ENCODE data around the gene SEZ6.
A peak's percentile ranks its signal among the peaks of the same experiment; 100 is the strongest.

SEZ6 gene

GRCh38 chr17:28910534-28910933 is 95.3 kb downstream of the SEZ6 start:
- CTCF ChIA-PET, result interaction anchor here (0.6 to 4.5 kb wide), 14 partner anchors 8 to 401 kb away, joined by 3 to 22 read pairs (median 4); partner anchors contain the start of genes DHRS13, FLOT2 and NEK8
- POLR2A ChIA-PET, result interaction anchor here (1.5 kb wide), 1 partner anchor 184 kb away, joined by 4 read pairs; no protein-coding TSS in a partner anchor

GRCh38 chr17:28908640-28909167 is 97.1 kb downstream of the SEZ6 start:
- H3K4me1 ChIP-seq (ENCODE audit: control insufficient read depth, insufficient read depth, low read length), result no peaks in the 10 kb centered on the region
- peaks cover 48 to 84% of the 10 kb centered on the region in 2 experiments for H3K36me3 ChIP-seq (ENCODE audit: control insufficient read depth in 2 of 2, insufficient read depth in 1 of 2, low read length in 2 of 2)
- CTCF ChIA-PET, result interaction anchor here (0.5 to 18.6 kb wide), 11 partner anchors 7 to 224 kb away, joined by 3 to 142 read pairs (median 5); partner anchors contain the start of genes FLOT2 and TLCD1
- peak; percentile 70; the same call in 1 of the 2 replicates for TF ChIP-seq GFI1B (tag by site-specific recombination; IDR thresholded peaks at IDR 0.05)
- TF ChIP-seq ZNF558 (tag by site-specific recombination; IDR thresholded peaks at IDR 0.05), result no peak
- no peak for TF ChIP-seq ZNF140 (tag by site-specific recombination; IDR thresholded peaks at IDR 0.05)
- TF ChIP-seq ZNF600 (tag by site-specific recombination; IDR thresholded peaks at IDR 0.05), result peak; percentile 82
- TF ChIP-seq ZFHX2 (tag by site-specific recombination; conservative IDR thresholded peaks at IDR 0.05), result 0 out of 2 replicates have a peak, but pooled peaks have one; percentile 22
- TF ChIP-seq ZNF394 (tag by site-specific recombination; IDR thresholded peaks at IDR 0.05; ENCODE audit: borderline replicate concordance), result no peak
- POLR2A ChIA-PET, result interaction anchor here (0.5 to 0.9 kb wide), 3 partner anchors 86 to 182 kb away, joined by 3 to 7 read pairs (median 4); no protein-coding TSS in a partner anchor
- H3K27ac ChIP-seq (ENCODE audit: extremely low read depth, low read depth, low read length), result no peak overlapping the region
- H3K9me3 ChIP-seq (ENCODE audit: control insufficient read depth, insufficient read depth, low read depth, low read length), result no peaks in the 10 kb centered on the region
- no peak overlapping the region for H3K4me3 ChIP-seq (ENCODE audit: low read depth, low read length)

More at GRCh38 chr17:28910534-28910933, 95.3 kb downstream of the SEZ6 start:
- TF ChIP-seq PRDM10 (tag by site-specific recombination; IDR thresholded peaks at IDR 0.05) (peak; percentile 87), ZNF146 (tag by site-specific recombination; IDR thresholded peaks at IDR 0.05) (no peak), ZBTB49 (tag by site-specific recombination; IDR thresholded peaks at IDR 0.05; ENCODE audit: low read depth) (no peak)
- Histone ChIP-seq H3K9me3 (ENCODE audit: control insufficient read depth, insufficient read depth, low read depth, low read length) (no peaks in the 10 kb centered on the region), H3K4me3 (ENCODE audit: low read depth, low read length) (no peak overlapping the region), H3K4me1 (ENCODE audit: control insufficient read depth, insufficient read depth, low read length) (no peaks in the 10 kb centered on the region), H3K36me3 (ENCODE audit: control insufficient read depth in 2 of 2, insufficient read depth in 1 of 2, low read length in 2 of 2) (peaks cover 66 to 97% of the 10 kb centered on the region in 2 experiments), H3K27ac (ENCODE audit: extremely low read depth, low read depth, low read length) (no peak overlapping the region)

- POLR2A ChIA-PET, result interaction anchor here (0.5 to 1.8 kb wide), 7 partner anchors 10 to 197 kb away, joined by 3 to 7 read pairs (median 3); partner anchors contain the start of genes FAM222B, FLOT2, PHF12 and PROCA1
- CTCF ChIA-PET, result interaction anchor here (0.6 to 18.6 kb wide), 12 partner anchors 8 to 309 kb away, joined by 3 to 142 read pairs (median 4); partner anchors contain the start of genes FLOT2 and TLCD1
- no peaks in the 10 kb centered on the region for H3K9me3 ChIP-seq (ENCODE audit: control insufficient read depth, insufficient read depth, low read depth, low read length)
- no peaks in the 10 kb centered on the region for H3K4me1 ChIP-seq (ENCODE audit: control insufficient read depth, insufficient read depth, low read length)
- TF ChIP-seq ZBTB17 (tag by site-specific recombination; IDR thresholded peaks at IDR 0.05), result no peak
- no peak overlapping the region for H3K27ac ChIP-seq (ENCODE audit: extremely low read depth, low read depth, low read length)
- peaks cover 42 to 76% of the 10 kb centered on the region in 2 experiments for H3K36me3 ChIP-seq (ENCODE audit: control insufficient read depth in 2 of 2, insufficient read depth in 1 of 2, low read length in 2 of 2)
- no peak overlapping the region for H3K4me3 ChIP-seq (ENCODE audit: low read depth, low read length)
Observed at GRCh38 chr17:28907709-28908475, 97.9 kb downstream of the SEZ6 start.
